ENCODE measurements around the gene ZNF385C. TPM values are rescaled to one million over a fixed set of nuclear protein-coding genes. Genes with fewer than 3 reads are reported as not detected.
"Not testable (repeated sequence)": the region's sequence is repeated elsewhere in the genome, so short reads cannot be mapped to it uniquely, and the experiment has no call there.

The ZNF385C gene, protein sequence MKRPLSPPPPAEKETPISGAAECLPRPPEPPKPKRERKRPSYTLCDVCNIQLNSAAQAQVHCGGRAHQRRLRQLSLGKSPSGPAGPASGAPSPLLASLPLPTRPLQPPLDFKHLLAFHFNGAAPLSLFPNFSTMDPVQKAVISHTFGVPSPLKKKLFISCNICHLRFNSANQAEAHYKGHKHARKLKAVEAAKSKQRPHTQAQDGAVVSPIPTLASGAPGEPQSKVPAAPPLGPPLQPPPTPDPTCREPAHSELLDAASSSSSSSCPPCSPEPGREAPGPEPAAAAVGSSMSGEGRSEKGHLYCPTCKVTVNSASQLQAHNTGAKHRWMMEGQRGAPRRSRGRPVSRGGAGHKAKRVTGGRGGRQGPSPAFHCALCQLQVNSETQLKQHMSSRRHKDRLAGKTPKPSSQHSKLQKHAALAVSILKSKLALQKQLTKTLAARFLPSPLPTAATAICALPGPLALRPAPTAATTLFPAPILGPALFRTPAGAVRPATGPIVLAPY
- total RNA-seq: not detected in 2 replicates

DNA sequence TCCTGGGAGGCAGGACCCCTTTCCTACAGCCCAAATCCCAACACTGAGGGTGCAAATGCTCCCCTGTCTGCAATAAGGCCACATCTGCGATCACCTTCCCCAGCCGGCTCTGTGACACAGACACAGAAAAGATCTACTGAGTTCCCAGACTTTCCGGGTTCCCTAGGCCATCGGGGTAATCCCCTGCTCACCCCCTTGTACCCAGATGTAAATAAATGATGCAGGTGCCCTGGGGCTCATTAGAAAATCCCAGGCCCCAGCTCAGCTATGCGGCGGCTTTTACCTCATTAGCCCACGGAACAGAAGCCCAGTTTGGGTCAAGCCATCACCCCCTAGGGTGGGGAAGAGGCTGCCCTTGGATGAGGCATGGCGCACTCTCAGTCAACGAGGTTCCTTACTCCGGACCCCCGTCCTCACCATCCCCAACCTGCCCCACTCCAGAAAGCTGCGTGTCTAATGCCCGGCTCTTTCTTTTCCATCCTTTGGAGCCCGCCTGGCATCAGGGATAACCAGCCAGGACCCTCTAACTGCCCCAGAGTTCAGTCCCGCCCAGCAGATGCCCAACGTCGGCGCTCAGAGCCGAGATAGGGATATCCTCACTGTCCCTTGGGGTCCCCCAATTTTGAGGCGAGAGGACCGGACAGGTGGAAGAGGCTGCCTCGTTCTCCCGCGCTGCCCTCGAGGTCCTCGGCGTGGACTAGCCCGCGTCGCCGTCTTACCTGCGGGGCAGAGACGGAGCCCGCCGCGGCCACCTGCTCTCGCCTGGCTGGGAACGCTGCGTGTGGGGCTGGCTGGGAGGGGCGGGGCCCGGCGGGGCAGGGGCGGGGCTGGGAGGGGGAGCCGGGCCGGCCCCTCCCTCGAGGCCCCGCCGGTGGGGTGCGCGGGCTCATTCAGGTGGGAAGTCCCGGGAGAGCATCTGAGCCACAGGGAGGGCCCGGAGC, at the start of gene ZNF385C:
Gene ZNF385C (minus strand): TSS at position 783 of the 941 bp plus-strand sequence. CDS start 35,417 bp downstream, outside the sequence.
- TF ChIP-seq, protein P1, sequence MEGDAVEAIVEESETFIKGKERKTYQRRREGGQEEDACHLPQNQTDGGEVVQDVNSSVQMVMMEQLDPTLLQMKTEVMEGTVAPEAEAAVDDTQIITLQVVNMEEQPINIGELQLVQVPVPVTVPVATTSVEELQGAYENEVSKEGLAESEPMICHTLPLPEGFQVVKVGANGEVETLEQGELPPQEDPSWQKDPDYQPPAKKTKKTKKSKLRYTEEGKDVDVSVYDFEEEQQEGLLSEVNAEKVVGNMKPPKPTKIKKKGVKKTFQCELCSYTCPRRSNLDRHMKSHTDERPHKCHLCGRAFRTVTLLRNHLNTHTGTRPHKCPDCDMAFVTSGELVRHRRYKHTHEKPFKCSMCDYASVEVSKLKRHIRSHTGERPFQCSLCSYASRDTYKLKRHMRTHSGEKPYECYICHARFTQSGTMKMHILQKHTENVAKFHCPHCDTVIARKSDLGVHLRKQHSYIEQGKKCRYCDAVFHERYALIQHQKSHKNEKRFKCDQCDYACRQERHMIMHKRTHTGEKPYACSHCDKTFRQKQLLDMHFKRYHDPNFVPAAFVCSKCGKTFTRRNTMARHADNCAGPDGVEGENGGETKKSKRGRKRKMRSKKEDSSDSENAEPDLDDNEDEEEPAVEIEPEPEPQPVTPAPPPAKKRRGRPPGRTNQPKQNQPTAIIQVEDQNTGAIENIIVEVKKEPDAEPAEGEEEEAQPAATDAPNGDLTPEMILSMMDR (IDR thresholded peaks at IDR 0.05; ENCODE audit: insufficient read depth, low read depth, low read length): no peak
- no peak within 1 kb of the TSS for H3K4me3 ChIP-seq (ENCODE audit: low read depth, low read length)
- no peak for DNase-seq (ENCODE audit: low read depth)

- TF ChIP-seq, protein P1 (IDR thresholded peaks at IDR 0.05; ENCODE audit: insufficient read depth, low read depth, low read length): no peak
- H3K4me3 ChIP-seq (ENCODE audit: low read depth, low read length): no peak overlapping the region
- DNase-seq (ENCODE audit: low read depth): no peak
Measured at GRCh38 chr17:42146911-42147607, 48.8 kb upstream of the ZNF385C start.

GRCh38 chr17:42143138-42143537, 44.9 kb upstream of the ZNF385C start:
- DNase-seq (ENCODE audit: low read depth); H3K4me3 ChIP-seq (ENCODE audit: low read depth, low read length): not testable (repeated sequence)

- no peak overlapping the region for H3K4me3 ChIP-seq (ENCODE audit: low read depth, low read length)
Measured at GRCh38 chr17:42142371-42142896, 44.2 kb upstream of the ZNF385C start.

DNA sequence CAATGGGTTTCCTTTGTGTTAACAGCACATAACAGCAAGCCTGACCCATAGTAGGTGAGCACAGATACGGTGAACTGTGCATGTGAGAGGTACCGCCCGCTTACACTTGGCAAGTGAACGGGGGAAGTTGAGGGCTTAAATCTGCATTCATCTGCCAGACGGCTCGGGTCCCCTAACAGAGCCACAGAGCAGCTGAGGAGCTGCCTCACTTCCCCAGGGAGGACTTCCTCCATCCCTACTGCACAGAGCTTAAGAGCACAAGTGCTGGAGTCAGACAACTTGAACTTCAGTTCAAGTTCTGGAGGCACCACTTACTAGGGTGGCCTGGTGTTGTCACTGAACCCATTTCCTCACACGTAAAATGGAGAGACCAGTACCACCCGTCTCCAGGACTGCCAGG, 43.1 kb upstream of the ZNF385C start:
- H3K4me3 ChIP-seq (ENCODE audit: low read depth, low read length): no peak overlapping the region
- TF ChIP-seq, protein P1 (IDR thresholded peaks at IDR 0.05; ENCODE audit: insufficient read depth, low read depth, low read length): no peak
- no peak for DNase-seq (ENCODE audit: low read depth)

More at GRCh38 chr17:42142371-42142896, 44.2 kb upstream of the ZNF385C start:
- peak; percentile 29 for DNase-seq (ENCODE audit: low read depth)
- TF ChIP-seq, protein P1 (IDR thresholded peaks at IDR 0.05; ENCODE audit: insufficient read depth, low read depth, low read length): no peak

- DNase-seq (ENCODE audit: low read depth); H3K4me3 ChIP-seq (ENCODE audit: low read depth, low read length): not testable (repeated sequence)
Measured at GRCh38 chr17:42140690-42141089, 42.4 kb upstream of the ZNF385C start.

DNA sequence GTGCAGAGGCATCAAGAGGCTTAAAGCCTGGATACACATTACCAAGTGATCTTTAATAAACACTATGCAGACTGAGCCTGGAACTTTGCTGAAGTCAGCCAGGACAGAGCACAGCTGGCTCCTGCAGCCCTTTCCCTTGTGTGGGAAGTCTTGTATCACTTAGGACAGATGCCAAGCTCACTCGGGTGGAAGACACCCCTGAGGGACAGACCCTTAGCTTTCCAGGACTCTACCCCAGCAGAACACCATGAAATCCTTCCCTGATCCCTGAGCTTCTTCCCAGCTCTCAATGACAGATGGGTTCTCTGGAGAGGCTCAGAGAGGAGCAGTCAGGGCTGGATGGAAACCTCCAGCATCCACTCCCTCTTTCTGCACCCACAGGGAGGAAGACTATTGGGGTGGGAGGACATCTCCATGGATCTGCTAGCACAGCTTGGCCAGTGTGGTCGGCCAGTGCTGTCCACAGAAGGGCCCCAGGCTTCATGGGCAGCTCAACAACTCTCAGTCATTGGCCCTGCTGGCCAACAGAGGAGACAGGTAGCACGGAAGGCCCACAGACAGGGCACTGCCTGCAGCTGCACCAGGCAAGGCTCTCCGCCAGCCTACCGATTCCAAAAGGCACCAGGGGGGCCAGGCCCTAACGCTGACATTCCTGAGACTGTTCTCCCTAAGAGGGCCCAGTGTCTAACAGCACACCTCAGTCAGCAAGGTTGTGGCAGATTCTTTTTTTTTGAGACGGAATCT, 40.6 kb upstream of the ZNF385C start:
- peak; percentile 38 for DNase-seq (ENCODE audit: low read depth)
- TF ChIP-seq, protein P1 (IDR thresholded peaks at IDR 0.05; ENCODE audit: insufficient read depth, low read depth, low read length): no peak
- H3K4me3 ChIP-seq (ENCODE audit: low read depth, low read length): no peak overlapping the region

Measured in fibroblast of villous mesenchyme (primary cell).